Nephron progenitor cell (in vitro differentiated cells): ENCODE data around the gene CYP27A1.
A peak's percentile ranks its signal among the peaks of the same experiment; 100 is the strongest.

Experiments
- DNase-seq: peaks from one replicate; pipeline ENCODE4 v3.0.0; 2021
- H3K27ac Mint-ChIP-seq: 2 replicates; pipeline ENCODE4 v1.8.0; 2021; ENCODE audit warnings: mild to moderate bottlenecking, moderate library complexity, mixed read lengths
- H3K27me3 Mint-ChIP-seq: 2 replicates; pipeline ENCODE4 v1.8.0; 2021; ENCODE audit warnings: mild to moderate bottlenecking, low read depth, mixed read lengths; ENCODE audit not compliant: poor library complexity
- H3K36me3 Mint-ChIP-seq: 2 replicates; pipeline ENCODE4 v1.8.0; 2021; ENCODE audit warnings: low read depth, mixed read lengths
- H3K4me1 Mint-ChIP-seq: 2 replicates; pipeline ENCODE4 v1.8.0; 2021; ENCODE audit warnings: mixed read lengths
- H3K4me3 Mint-ChIP-seq: 2 replicates; pipeline ENCODE4 v1.8.0; 2021; ENCODE audit warnings: mild to moderate bottlenecking, moderate library complexity, mixed read lengths
- H3K9me3 Mint-ChIP-seq: 2 replicates; pipeline ENCODE4 v1.8.0; 2021; ENCODE audit warnings: mild to moderate bottlenecking, moderate library complexity, mixed read lengths
- CTCF ChIP-seq: fragments of 200-600 bp; sonication (generic); IDR thresholded peaks from 2 replicates; pipeline ENCODE4 v1.5.0; 2021; ENCODE audit warnings: antibody characterized with exemption

CYP27A1 gene

GRCh38 chr2:218852911-218853667 lies 71.1 kb downstream of the CYP27A1 start:
- TF ChIP-seq CTCF, result peak; percentile 74
- H3K27me3 Mint-ChIP-seq, result peaks cover 65% of the 10 kb centered on the region
- H3K27ac Mint-ChIP-seq, result no peak overlapping the region
- H3K36me3 Mint-ChIP-seq, result no peaks in the 10 kb centered on the region
- no peaks in the 10 kb centered on the region for H3K9me3 Mint-ChIP-seq
- no peak overlapping the region for H3K4me3 Mint-ChIP-seq
- DNase-seq, result peak; percentile 76
- peaks cover 43% of the 10 kb centered on the region for H3K4me1 Mint-ChIP-seq

GRCh38 chr2:218853766-218854165 lies 71.8 kb downstream of the CYP27A1 start:
- DNase-seq, result no peak
- H3K27ac Mint-ChIP-seq, result no peak overlapping the region
- peaks cover 49% of the 10 kb centered on the region for H3K4me1 Mint-ChIP-seq
- no peak overlapping the region for H3K4me3 Mint-ChIP-seq
- no peak for TF ChIP-seq CTCF
- no peaks in the 10 kb centered on the region for H3K36me3 Mint-ChIP-seq
- no peaks in the 10 kb centered on the region for H3K9me3 Mint-ChIP-seq
- peaks cover 71% of the 10 kb centered on the region for H3K27me3 Mint-ChIP-seq

GRCh38 chr2:218854860-218855259 lies 72.9 kb downstream of the CYP27A1 start:
- TF ChIP-seq CTCF, result no peak
- Mint-ChIP-seq H3K36me3 (no peaks in the 10 kb centered on the region), H3K27me3 (peaks cover 76% of the 10 kb centered on the region), H3K4me3 (no peak overlapping the region), H3K4me1 (peaks cover 54% of the 10 kb centered on the region), H3K9me3 (no peaks in the 10 kb centered on the region), H3K27ac (no peak overlapping the region)
- no peak for DNase-seq

GRCh38 chr2:218855305-218856166 lies 73.6 kb downstream of the CYP27A1 start:
- Mint-ChIP-seq H3K4me3 (no peak overlapping the region), H3K9me3 (no peaks in the 10 kb centered on the region), H3K27ac (no peak overlapping the region), H3K27me3 (peaks cover 83% of the 10 kb centered on the region), H3K4me1 (peaks cover 60% of the 10 kb centered on the region), H3K36me3 (no peaks in the 10 kb centered on the region)
- DNase-seq, result no peak
- TF ChIP-seq CTCF, result no peak

GRCh38 chr2:218856167-218856895 lies 74.4 kb downstream of the CYP27A1 start:
- Mint-ChIP-seq H3K27ac (no peak overlapping the region), H3K9me3 (no peaks in the 10 kb centered on the region), H3K27me3 (peaks cover 85% of the 10 kb centered on the region), H3K36me3 (no peaks in the 10 kb centered on the region), H3K4me3 (no peak overlapping the region), H3K4me1 (peaks cover 60% of the 10 kb centered on the region)
- no peak for TF ChIP-seq CTCF
- no peak for DNase-seq
